Uterus (tissue), 4 donors: ENCODE data around the gene CAMTA1. TPM values are rescaled to one million over a fixed set of nuclear protein-coding genes. Genes with fewer than 3 reads are reported as not detected.

ENCODE experiments used
- DNase-seq, 2 donors: peaks; one replicate each; pipeline ENCODE4 v3.0.0-alpha.2; 2019 to 2020
- H3K27ac ChIP-seq, 2 donors: fragments of 200-600 bp; sonication (generic); 1 replicate in 1 of 2; 2 replicates in 1 of 2; pipeline ENCODE4 v1.5.1; 2016 to 2018
- H3K27me3 ChIP-seq, 2 donors: fragments of 200-600 bp; sonication (generic); one replicate each; pipeline ENCODE4 v1.5.1; 2018 to 2019; ENCODE audit warnings: control low read depth in 1 of 2
- H3K36me3 ChIP-seq, 2 donors: fragments of 200-600 bp; sonication (generic); one replicate each; pipeline ENCODE4 v1.5.1; 2019; ENCODE audit warnings: control low read depth in 1 of 2
- H3K4me1 ChIP-seq, 2 donors: fragments of 200-600 bp; sonication (generic); one replicate each; pipeline ENCODE4 v1.5.1; 2018 to 2019; ENCODE audit warnings: control low read depth in 1 of 2
- H3K4me3 ChIP-seq, 2 donors: fragments of 200-600 bp; sonication (generic); 1 replicate in 1 of 2; 2 replicates in 1 of 2; pipeline ENCODE4 v1.5.1; 2018 to 2019; ENCODE audit warnings: mild to moderate bottlenecking in 1 of 2
- H3K9me3 ChIP-seq, 2 donors: fragments of 200-600 bp; sonication (generic); one replicate each; pipeline ENCODE4 v1.5.1; 2019; ENCODE audit warnings: control low read depth in 1 of 2
- CTCF ChIP-seq, 4 experiments: fragments of 200-600 bp in 2 of 4; fragments of 450-650 bp in 2 of 4; sonication (generic) in 2 of 4; IDR thresholded peaks; one replicate each; pipeline ENCODE4 v1.5.1; 2016 to 2019; ENCODE audit warnings: antibody characterized with exemption in 4 of 4, mild to moderate bottlenecking in 2 of 4, moderate library complexity in 1 of 4
- POLR2A ChIP-seq, 2 donors: fragments of 450-650 bp; IDR thresholded peaks; one replicate each; pipeline ENCODE4 v1.6.1; 2016; ENCODE audit warnings: antibody characterized with exemption in 2 of 2, mild to moderate bottlenecking in 1 of 2, moderate library complexity in 1 of 2
- intact Hi-C: fragments of 100-400 bp; cut with DNase I; formaldehyde crosslinking; loops from one replicate; pipeline ENCODE4 v1.15.1; 2023; ENCODE audit warnings: low total_unique reads
- total RNA-seq, 4 donors: library from RNA; depleted of rRNA in 3 of 4; stranded (reverse); fragments of >200 nt in 3 of 4; gene quantifications; one replicate each; pipeline versions ENCODE4 v1.1.0 to v1.2.4, GENCODE V29; 2014 to 2023
- donor health status: DM: yes; HTN: yes; CAD: no.

The CAMTA1 gene
- total RNA-seq, 4 donors from 2014 or later: 29.7 to 427 (median 64.8) TPM

GRCh38 chr1:7109901-7110300 is 324.6 kb downstream of the CAMTA1 start:
- no peaks in the 10 kb centered on the region for H3K27me3 ChIP-seq
- no peaks in the 10 kb centered on the region for H3K9me3 ChIP-seq
- no peak for TF ChIP-seq POLR2A (IDR thresholded peaks at IDR 0.05)
- TF ChIP-seq CTCF (IDR thresholded peaks at IDR 0.05): no peak
- intact Hi-C loops: no loop called here
- H3K4me3 ChIP-seq: no peak overlapping the region
- H3K36me3 ChIP-seq: no peaks in the 10 kb centered on the region
- no peaks in the 10 kb centered on the region for H3K4me1 ChIP-seq
- no peak overlapping the region for H3K27ac ChIP-seq
- no peak for DNase-seq

- H3K36me3 ChIP-seq: no peaks in the 10 kb centered on the region
- H3K9me3 ChIP-seq: no peaks in the 10 kb centered on the region
- no peaks in the 10 kb centered on the region for H3K4me1 ChIP-seq
- no peak for DNase-seq
- H3K27me3 ChIP-seq: no peaks in the 10 kb centered on the region
- TF ChIP-seq CTCF (IDR thresholded peaks at IDR 0.05): no peak
- no peak for TF ChIP-seq POLR2A (IDR thresholded peaks at IDR 0.05)
- H3K27ac ChIP-seq: no peak overlapping the region
- H3K4me3 ChIP-seq: no peak overlapping the region
- intact Hi-C loops: no loop called here
These were observed 325.1 kb downstream of the CAMTA1 start for GRCh38 chr1:7110321-7110720.

GRCh38 chr1:7111853-7112252 is 326.6 kb downstream of the CAMTA1 start:
- Histone ChIP-seq H3K4me3 (no peak overlapping the region), H3K27me3 (no peaks in the 10 kb centered on the region), H3K9me3 (no peaks in the 10 kb centered on the region), H3K27ac (no peak overlapping the region), H3K4me1 (no peaks in the 10 kb centered on the region), H3K36me3 (no peaks in the 10 kb centered on the region)
- no peak for DNase-seq
- intact Hi-C loops: no loop called here
- TF ChIP-seq CTCF (IDR thresholded peaks at IDR 0.05) (no peak), POLR2A (IDR thresholded peaks at IDR 0.05) (no peak)

- no peak for TF ChIP-seq CTCF (IDR thresholded peaks at IDR 0.05)
- TF ChIP-seq POLR2A (IDR thresholded peaks at IDR 0.05): no peak
- Histone ChIP-seq H3K27me3 (no peaks in the 10 kb centered on the region), H3K4me3 (no peak overlapping the region), H3K27ac (no peak overlapping the region), H3K4me1 (no peaks in the 10 kb centered on the region), H3K9me3 (no peaks in the 10 kb centered on the region), H3K36me3 (no peaks in the 10 kb centered on the region)
- intact Hi-C loops: no loop called here
- DNase-seq: no peak
These were observed 327.9 kb downstream of the CAMTA1 start for GRCh38 chr1:7113136-7113535.

GRCh38 chr1:7113822-7114221 is 328.6 kb downstream of the CAMTA1 start:
- H3K36me3 ChIP-seq: no peaks in the 10 kb centered on the region
- H3K27ac ChIP-seq: no peak overlapping the region
- no peak overlapping the region for H3K4me3 ChIP-seq
- intact Hi-C loops: no loop called here
- H3K27me3 ChIP-seq: no peaks in the 10 kb centered on the region
- H3K4me1 ChIP-seq: no peaks in the 10 kb centered on the region
- DNase-seq: no peak
- H3K9me3 ChIP-seq: no peaks in the 10 kb centered on the region
- no peak for TF ChIP-seq CTCF (IDR thresholded peaks at IDR 0.05)
- no peak for TF ChIP-seq POLR2A (IDR thresholded peaks at IDR 0.05)
